HG03095 (cell line): ENCODE results near the gene SEC16A.

Source experiments
- ATAC-seq: cut with Tn5 transposase; IDR thresholded peaks from one replicate; pipeline ENCODE4 v1.9.1; 2021; ENCODE audit warnings: moderate library complexity; ENCODE audit not compliant: unreplicated experiment

The SEC16A gene

DNA sequence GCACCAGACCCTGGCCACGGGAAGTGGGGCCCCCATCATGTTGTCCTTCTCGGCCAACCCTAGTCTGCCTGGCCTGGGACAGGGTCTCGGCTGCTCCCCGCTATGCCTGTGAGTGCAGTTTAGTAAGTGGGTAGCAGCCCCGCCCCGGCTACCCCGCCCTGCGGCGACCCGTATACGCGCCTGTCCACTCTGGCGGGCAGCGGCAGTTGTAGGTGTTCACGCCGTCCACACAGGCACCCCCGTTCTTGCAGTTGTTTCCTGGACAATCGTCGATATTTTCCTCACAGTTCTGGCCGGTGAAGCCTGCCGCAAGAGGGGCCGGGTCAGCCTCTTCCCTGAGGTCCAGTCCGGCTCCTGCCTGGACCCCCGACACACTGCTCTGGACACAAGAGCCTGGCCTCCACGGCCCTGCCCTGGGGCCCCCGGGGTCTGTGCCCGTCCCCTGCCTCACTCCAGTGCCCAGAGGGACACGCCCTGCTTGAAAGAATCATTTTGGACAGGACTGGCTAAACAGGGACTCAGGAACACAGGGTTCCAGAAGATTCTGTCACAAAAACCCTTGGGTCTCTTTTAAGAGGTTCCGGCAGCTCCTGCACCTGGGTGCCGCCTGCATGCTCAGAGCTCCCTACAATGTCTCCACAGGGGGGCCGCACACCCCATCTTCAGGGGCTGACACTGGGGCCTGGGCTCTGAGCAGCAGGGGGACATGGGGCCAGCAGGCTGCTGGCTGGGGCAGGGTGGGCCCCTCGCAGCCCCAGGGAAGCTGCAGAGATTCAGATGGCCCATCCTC lies 36.6 kb upstream of the SEC16A start:
- no peak for ATAC-seq

DNA sequence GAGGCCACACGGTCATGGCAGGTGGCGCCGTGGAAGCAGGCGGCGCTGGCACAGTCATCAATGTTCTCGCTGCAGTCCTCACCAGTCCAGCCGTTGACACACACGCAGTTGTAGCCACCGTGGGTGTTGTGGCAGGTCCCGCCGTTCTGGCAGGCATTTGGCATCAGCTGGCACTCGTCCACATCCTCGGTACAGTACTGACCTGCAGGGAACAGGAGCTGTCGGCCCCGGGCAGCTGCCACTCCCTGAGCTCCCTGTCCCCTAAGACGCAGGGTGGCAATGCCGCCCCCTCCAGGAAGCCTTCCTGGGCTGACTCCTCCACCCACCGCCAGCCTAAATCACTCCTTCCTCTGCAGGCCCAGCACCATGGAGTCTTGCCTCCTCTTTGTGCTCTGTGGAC lies 35.8 kb upstream of the SEC16A start:
- ATAC-seq: no peak

- no peak for ATAC-seq
These were observed 35.1 kb upstream of the SEC16A start for GRCh38 chr9:136517950-136518349.

GRCh38 chr9:136517012-136517743 lies 34.3 kb upstream of the SEC16A start:
- no peak for ATAC-seq

DNA sequence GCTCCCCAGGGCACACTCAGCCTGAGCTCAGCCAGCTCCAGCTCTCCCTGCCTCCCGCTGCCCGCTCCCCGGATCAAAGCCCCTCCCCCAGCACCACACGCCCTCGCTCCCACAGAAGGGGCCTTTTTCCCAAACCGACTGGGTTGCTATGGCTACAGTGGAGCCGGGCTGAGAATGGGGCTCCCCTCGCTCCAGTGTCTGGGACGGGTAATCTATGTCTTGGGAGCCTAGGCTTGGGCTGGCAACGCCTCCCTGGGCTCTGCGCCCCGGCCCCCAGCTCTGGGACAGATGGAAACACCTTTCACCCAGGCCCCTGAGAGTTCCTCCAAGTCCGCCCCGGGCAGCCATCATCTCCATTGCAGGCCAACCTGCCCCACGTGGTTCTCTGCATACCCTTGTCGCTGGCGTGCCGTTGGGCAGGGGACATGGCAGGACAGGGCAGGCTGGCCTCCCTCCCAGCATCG lies 33.4 kb upstream of the SEC16A start:
- no peak for ATAC-seq

GRCh38 chr9:136515276-136515675 lies 32.4 kb upstream of the SEC16A start:
- no peak for ATAC-seq

DNA sequence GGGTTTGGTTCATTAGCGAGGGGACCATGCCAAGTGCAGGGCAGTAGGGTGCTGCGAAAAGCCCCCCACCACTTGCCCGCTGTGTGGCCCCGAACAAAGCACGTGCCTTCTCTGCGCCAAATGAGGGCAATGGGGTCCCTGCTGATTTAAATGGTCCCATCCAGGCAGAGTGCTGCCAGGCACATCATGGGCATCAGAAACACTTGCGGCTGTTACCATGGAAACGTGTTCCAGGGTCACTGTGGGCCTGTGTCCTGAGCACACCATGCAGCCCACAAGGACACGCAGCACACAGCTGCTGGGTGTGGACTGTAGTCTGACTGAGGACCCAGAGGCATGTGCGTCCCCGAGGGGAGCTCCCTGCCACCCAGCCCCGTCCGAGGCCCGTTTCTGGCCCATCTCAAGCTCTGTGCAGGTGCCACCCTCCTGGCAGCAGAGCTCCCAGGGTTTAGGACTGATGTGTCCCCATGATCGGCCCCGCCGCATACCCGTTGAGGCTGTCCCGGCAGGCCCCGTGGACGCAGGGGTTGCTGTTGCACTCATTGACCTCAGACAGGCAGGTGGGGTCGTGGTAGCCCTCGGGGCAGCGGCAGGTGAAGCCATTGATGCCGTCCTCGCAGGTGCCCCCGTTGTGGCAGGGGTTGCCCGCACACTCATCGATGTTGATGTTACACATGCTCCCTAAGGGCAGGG lies 31.3 kb upstream of the SEC16A start:
- no peak for ATAC-seq

DNA sequence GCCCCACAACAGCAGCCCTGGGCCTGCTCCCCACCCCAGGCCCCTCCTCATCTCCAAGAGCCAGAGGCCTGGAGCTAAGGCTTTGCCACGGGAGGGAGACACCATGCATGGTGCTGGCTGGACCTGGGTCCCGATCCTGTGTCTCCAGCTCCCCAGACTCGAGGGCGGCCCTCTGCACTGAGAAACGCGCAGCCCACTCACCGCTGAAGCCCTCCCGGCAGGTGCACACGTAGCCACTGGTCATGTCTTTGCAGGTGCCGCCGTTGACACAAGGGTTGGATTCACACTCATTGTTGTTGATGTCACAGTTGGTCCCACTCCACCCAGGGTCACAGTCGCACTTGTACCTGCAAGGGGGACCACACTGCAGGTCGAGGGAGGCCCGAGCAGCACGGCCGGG lies 30.4 kb upstream of the SEC16A start:
- ATAC-seq: no peak

GRCh38 chr9:136512651-136513071 lies 29.8 kb upstream of the SEC16A start:
- ATAC-seq: no peak

DNA sequence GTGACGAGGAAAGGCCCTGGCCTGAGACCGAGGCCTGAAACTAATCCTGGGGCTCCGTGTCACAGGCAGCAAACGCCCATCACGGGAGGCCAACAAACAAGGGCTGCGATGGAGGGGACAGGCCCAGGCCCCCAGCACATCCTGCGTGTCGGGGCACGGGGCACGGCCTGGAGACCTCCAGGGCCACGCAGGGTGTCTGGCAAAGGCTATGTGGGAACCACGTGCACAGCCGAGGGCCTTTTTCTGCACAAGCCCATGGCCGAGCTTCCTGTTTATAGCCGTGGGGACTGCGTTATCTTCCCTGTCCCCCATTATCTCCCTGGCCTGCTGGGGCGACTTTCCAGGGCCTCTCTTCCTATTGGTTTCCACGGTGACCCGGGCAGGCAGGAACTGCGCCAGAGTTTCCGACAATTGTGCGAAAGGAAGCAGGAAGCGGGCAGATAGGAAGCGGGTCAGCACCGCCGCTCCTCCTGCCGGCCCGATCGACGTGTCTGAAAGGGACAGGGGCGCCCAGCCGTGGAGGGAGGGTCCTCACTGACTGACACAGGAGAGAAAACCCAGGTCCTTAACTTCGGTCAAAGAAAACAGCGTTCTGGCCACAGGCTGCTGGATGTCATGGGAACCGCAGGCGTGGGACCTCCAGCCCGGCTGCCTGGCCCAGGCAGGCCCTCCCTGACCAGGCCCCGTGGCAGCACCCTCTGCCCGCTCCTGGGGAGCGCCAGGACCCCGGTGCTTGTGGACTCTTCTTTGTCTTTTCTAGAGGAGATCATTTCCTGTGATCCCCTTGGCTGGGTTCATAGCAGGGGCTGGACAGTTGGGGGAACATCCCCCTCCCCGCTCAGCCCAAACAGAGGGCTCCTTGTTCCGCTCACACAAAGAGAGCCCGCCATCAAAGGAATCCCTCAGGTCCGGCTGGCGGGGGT lies 29.1 kb upstream of the SEC16A start:
- no peak for ATAC-seq

DNA sequence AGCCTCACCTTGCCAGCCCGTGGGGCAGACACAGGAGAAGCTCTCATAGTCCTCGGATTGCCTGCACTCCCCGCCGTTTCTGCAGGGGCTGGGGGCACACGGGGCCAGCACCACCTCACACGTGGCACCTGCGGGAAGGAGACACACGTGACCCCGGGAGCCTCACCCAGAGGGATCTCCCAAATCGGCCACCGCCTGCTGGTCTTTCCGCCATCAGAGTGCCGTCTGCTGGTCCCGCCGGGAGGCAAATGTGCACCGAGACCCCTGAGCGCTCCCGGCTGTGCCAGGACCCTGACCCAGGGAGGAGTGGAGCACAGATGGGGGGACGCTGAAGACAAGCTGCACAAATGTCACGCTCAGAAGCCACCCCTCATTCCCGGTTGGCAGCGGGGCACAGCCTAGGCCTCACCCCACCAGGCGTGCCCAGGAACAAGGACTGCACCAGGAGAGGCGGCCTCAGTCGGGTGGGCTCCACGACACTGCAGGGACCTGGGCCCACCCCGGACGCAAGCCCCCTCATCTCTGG lies 28.4 kb upstream of the SEC16A start:
- no peak for ATAC-seq

DNA sequence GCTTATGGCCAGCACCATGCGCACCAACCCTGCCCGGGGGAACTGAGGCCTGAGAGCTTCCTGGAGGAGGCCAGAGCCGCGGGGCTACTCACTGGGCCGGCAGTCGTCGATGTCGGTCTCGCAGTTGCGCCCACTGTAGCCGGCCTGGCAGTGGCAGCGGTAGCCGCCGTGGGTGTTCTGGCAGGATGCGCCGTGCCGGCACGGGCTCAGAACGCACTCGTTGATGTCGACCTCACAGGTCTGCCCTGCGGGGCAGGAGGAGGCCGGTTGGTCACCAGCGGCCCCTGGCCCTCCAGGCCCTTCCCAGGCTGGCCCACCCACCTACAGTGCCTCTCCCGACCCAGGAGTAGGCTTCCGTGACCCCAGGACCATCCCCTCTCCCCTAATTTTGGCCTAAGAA lies 27.7 kb upstream of the SEC16A start:
- no peak for ATAC-seq

DNA sequence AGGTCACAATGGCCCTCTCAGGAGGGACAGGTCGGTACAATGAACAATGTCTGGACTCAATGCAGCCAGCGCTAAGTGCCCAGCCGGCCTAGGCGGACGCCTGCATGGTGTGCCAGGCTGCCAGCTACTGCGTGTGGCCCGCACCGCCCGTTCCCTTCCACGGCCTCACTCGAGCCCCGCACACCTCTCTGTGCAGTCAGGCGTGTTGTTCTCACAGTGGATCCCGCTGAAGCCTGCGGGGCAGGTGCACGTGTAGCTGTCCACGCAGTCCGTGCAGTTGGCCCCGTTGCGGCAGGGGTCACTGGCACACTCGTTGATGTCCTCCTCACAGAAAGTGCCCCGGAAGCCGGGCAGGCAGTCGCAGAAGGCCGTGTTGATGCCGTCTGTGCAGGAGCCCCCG lies 26.7 kb upstream of the SEC16A start:
- ATAC-seq: no peak

- no peak for ATAC-seq
These were observed 26.1 kb upstream of the SEC16A start for GRCh38 chr9:136508729-136509500.

DNA sequence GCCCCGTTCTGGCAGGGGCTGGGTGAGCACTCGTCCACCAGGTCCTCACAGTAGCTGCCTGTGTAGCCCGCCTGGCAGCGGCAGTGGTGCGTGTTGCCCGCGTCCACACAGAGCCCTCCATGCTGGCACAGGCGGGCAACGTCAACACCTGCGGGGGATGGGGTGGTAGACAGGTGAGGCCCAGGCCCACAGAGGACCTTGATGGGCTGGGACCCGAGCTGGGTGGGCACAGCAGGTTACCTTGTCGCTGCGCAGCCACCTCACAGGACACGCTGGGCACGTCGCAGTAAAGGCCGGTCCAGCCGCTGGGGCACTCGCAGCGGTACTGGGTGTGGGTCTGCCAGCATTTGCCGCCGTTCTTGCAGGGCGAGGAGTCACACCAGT lies 25.1 kb upstream of the SEC16A start:
- ATAC-seq: no peak

GRCh38 chr9:136507221-136507991 lies 24.6 kb upstream of the SEC16A start:
- ATAC-seq: no peak

- ATAC-seq: no peak
These were observed 23.6 kb upstream of the SEC16A start for GRCh38 chr9:136506425-136506824.

DNA sequence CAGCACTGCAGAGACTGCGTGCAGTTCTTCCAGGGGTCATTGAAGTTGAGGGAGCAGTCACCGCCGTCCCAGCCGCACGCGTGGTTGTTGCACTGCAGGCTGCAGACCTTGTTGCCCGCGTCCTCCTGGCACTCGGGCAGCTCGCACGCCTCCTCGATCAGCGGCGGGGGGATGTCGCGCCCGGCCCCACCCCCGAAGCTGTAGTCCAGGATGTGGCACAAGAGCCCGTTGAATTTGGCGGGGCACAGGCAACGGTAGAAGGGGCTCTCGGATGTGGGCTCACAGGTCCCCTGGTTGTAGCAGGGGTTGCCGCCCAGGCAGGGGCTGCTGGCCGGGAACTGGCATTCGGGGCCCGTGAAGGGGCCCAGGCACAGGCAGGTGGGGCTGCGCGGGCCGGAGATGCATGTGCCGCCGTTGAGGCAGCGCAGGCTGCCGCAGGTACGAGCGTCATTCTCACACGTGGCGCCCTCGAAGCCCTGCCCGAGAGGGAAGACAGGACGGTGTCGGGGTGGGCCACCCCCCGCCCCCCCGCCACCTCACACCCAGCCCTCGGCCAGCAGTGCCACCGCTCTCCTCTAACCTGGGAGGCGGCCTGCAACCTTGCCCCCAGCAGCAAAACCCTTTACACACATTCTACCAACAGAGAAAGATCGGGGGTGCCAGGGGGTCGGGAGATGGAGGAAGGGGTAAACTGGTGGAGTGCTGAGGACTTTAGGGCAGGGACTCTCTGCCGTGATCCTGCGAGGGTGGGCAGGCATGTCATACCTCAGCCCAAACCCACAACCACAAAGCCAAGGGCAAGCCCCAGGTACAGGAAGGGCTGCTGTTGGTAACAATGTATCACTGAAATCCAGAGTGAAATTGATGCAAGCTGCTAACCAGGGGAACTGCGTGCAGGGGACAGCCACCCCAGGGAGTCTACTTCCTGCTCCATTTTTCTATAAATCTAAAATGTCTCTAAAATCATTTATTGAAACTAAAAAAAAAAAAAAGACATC lies 22.9 kb upstream of the SEC16A start:
- no peak for ATAC-seq
